GM23338 (cell line): ENCODE results near the gene NKX3-2. TPM values are rescaled to one million over a fixed set of nuclear protein-coding genes. Genes with fewer than 3 reads are reported as not detected.

Experiments used
- ATAC-seq: fragments of 200-7000 bp; cut with Tn5 transposase; 3 replicates; pipeline ENCODE4 v1.9.1; 2020
- DNase-seq: peaks from one replicate; pipeline ENCODE4 v3.0.0-alpha.2; 2015; ENCODE audit warnings: low spot score
- H2AFZ ChIP-seq: fragments of 200-600 bp; sonication (generic); 2 replicates; pipeline ENCODE4 v1.8.0; 2016; ENCODE audit warnings: antibody characterized with exemption, mild to moderate bottlenecking, moderate library complexity
- H3F3A ChIP-seq: fragments of 200-600 bp; sonication (generic); replicated peaks from 2 replicates; pipeline ENCODE4 v1.8.0; 2017; ENCODE audit warnings: antibody characterized with exemption, mixed run types, low read depth
- H3K27ac ChIP-seq: fragments of 200-600 bp; sonication (generic); 2 replicates; pipeline ENCODE4 v1.6.1; 2016; ENCODE audit warnings: low read depth
- H3K27me3 ChIP-seq: fragments of 200-600 bp; sonication (generic); 2 replicates; pipeline ENCODE4 v1.8.0; 2016; ENCODE audit warnings: mild to moderate bottlenecking, mixed run types, moderate library complexity; ENCODE audit not compliant: insufficient read depth
- H3K36me3 ChIP-seq: fragments of 200-600 bp; sonication (generic); 2 replicates; pipeline ENCODE4 v1.8.0; 2016; ENCODE audit warnings: mild to moderate bottlenecking; ENCODE audit not compliant: insufficient read depth
- H3K4me1 ChIP-seq: fragments of 200-600 bp; sonication (generic); 2 replicates; pipeline ENCODE4 v1.8.0; 2016; ENCODE audit warnings: mild to moderate bottlenecking, moderate library complexity; ENCODE audit not compliant: insufficient read depth
- H3K4me2 ChIP-seq: fragments of 200-600 bp; sonication (generic); 2 replicates; pipeline ENCODE4 v1.7.1; 2017; ENCODE audit warnings: mixed run types
- H3K4me3 ChIP-seq: fragments of 200-600 bp; sonication (generic); 2 replicates; pipeline ENCODE4 v1.6.1; 2016; ENCODE audit warnings: mixed run types
- H3K79me2 ChIP-seq: fragments of 200-600 bp; sonication (generic); replicated peaks from 2 replicates; pipeline ENCODE4 v1.8.0; 2017; ENCODE audit warnings: mild to moderate bottlenecking; ENCODE audit not compliant: insufficient read depth
- H3K9me2 ChIP-seq: fragments of 200-600 bp; sonication (generic); 2 replicates; pipeline ENCODE4 v1.8.0; 2017; ENCODE audit not compliant: insufficient read depth
- H4K20me1 ChIP-seq: fragments of 200-600 bp; sonication (generic); replicated peaks from 2 replicates; pipeline ENCODE4 v1.8.0; 2017; ENCODE audit warnings: mild to moderate bottlenecking; ENCODE audit not compliant: insufficient read depth
- H3K27ac Mint-ChIP-seq: 2 replicates; pipeline ENCODE4 v1.8.0; 2020; ENCODE audit warnings: inconsistent platforms, mild to moderate bottlenecking, moderate library complexity, mixed read lengths
- H3K27me3 Mint-ChIP-seq: 3 replicates; pipeline ENCODE4 v1.8.0; 2022; ENCODE audit warnings: low read depth, mild to moderate bottlenecking, moderate library complexity, mixed read lengths, inconsistent platforms; ENCODE audit not compliant: insufficient read depth, poor library complexity
- H3K36me3 Mint-ChIP-seq: 3 replicates; pipeline ENCODE4 v1.8.0; 2021; ENCODE audit warnings: low read depth, mild to moderate bottlenecking, inconsistent platforms, moderate library complexity, mixed read lengths
- H3K4me1 Mint-ChIP-seq: 3 replicates; pipeline ENCODE4 v1.8.0; 2020; ENCODE audit warnings: mild to moderate bottlenecking, inconsistent platforms, mixed read lengths
- H3K4me3 Mint-ChIP-seq: 3 replicates; pipeline ENCODE4 v1.8.0; 2021; ENCODE audit warnings: moderate library complexity, mild to moderate bottlenecking, inconsistent platforms, mixed read lengths
- H3K9me3 Mint-ChIP-seq: 3 replicates; pipeline ENCODE4 v1.8.0; 2020; ENCODE audit warnings: moderate library complexity, mild to moderate bottlenecking, inconsistent platforms, mixed read lengths
- CREB1 ChIP-seq: fragments of 250-450 bp; sonication (Bioruptor Pico); IDR thresholded peaks from 2 replicates; pipeline ENCODE4 v1.5.0; 2020; ENCODE audit warnings: low read depth, mild to moderate bottlenecking, moderate library complexity
- EZH2 ChIP-seq: fragments of 200-600 bp; sonication (generic); IDR thresholded peaks from one replicate; pipeline ENCODE4 v1.8.0; 2017; ENCODE audit warnings: antibody characterized with exemption, mild to moderate bottlenecking, low read depth; ENCODE audit not compliant: unreplicated experiment
- EZH2phosphoT487 ChIP-seq: fragments of 200-600 bp; sonication (generic); IDR thresholded peaks from one replicate; pipeline ENCODE4 v1.8.1; 2018; ENCODE audit warnings: antibody characterized with exemption; ENCODE audit not compliant: unreplicated experiment
- JUNB ChIP-seq: IDR thresholded peaks from one replicate; pipeline ENCODE4 v1.6.1; 2016; ENCODE audit warnings: antibody characterized with exemption; ENCODE audit not compliant: unreplicated experiment
- POLR2AphosphoS5 ChIP-seq: IDR thresholded peaks from 2 replicates; pipeline ENCODE4 v1.6.1; 2016; ENCODE audit warnings: antibody characterized with exemption, low read depth
- REST ChIP-seq: IDR thresholded peaks from one replicate; pipeline ENCODE4 v1.6.1; 2018; ENCODE audit warnings: antibody characterized with exemption; ENCODE audit not compliant: unreplicated experiment
- STAT1 ChIP-seq: IDR thresholded peaks from one replicate; pipeline ENCODE4 v1.6.1; 2016; ENCODE audit warnings: antibody characterized with exemption; ENCODE audit not compliant: unreplicated experiment
- ZNF114 ChIP-seq: fragments of 250-450 bp; sonication (Bioruptor Pico); IDR thresholded peaks from 2 replicates; pipeline ENCODE4 v1.5.0; 2020; ENCODE audit warnings: mild to moderate bottlenecking, moderate library complexity
- ZNF331 ChIP-seq: fragments of 250-450 bp; sonication (Bioruptor Pico); IDR thresholded peaks from 2 replicates; pipeline ENCODE4 v1.5.0; 2020; ENCODE audit warnings: low read depth, mild to moderate bottlenecking, moderate library complexity
- polyA plus RNA-seq: library from polyadenylated mRNA; unstranded; fragments of >200 nt; fragmentation: Nextera tagmentation; extraction: Ambion mirVana; gene quantifications from 2 replicates; pipeline ENCODE4 v1.2.1, GENCODE V29; 2016
- total RNA-seq: library from RNA; depleted of rRNA; stranded (reverse); fragments of >200 nt; shearing (Covaris generic); gene quantifications from 2 replicates; pipeline ENCODE4 v1.2.3, GENCODE V29; 2014
- TF ChIP-seq, protein P1 (sequence below), 2 experiments: fragments of 200-600 bp in 1 of 2; sonication (generic) in 1 of 2; conservative IDR thresholded peaks; 2 replicates each; pipeline versions ENCODE4 v1.5.1 to v1.6.1; 2016 to 2017; ENCODE audit warnings: antibody characterized with exemption in 2 of 2, low read depth in 2 of 2, mild to moderate bottlenecking in 2 of 2, moderate library complexity in 1 of 2

NKX3-2 gene
- total and polyA plus RNA-seq, 2 experiments from 2014 or later, result 0.14 TPM; not detected in 1

DNA sequence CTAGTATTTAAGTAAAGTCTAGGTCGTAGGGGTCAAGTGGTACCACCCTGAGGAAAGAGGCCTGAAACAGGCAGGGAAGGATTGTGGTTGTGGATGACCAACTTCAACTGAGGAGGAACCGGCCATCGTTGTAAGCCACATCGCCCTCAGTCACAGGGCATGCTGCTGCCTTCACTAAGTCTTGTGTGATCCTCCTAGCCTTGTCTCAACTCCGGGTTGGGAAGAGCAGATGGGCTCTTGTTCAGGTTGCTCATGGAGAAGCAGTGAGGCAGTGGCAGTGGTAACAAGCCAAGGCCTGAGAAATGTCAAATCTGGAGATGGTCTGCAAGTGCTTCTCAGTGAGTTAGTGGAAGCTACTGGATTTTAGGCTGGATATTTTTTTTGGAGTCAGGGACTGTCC lies 22.8 kb upstream of the NKX3-2 start:
- H3K9me3 Mint-ChIP-seq, result no peaks in the 10 kb centered on the region

More for the DNA sequence above, 22.8 kb upstream of the NKX3-2 start:
- Mint-ChIP-seq H3K4me1 (no peaks in the 10 kb centered on the region), H3K36me3 (peaks cover 23% of the 10 kb centered on the region), H3K4me3 (no peak overlapping the region), H3K27ac (no peak overlapping the region), H3K27me3 (no peaks in the 10 kb centered on the region)
- H3K36me3 ChIP-seq, result 0 out of 2 replicates have a peak, but pooled peaks cover 14% of the 10 kb centered on the region
- no peaks in the 10 kb centered on the region for H3F3A ChIP-seq
- TF ChIP-seq EZH2phosphoT487 (no peak), ZNF114 (CRISPR knock-in tag) (no peak), EZH2 (no peak), STAT1 (no peak), JUNB (no peak), ZNF331 (no peak), POLR2AphosphoS5 (no peak), REST (no peak), CREB1 (CRISPR knock-in tag) (no peak)
- TF ChIP-seq, protein P1, sequence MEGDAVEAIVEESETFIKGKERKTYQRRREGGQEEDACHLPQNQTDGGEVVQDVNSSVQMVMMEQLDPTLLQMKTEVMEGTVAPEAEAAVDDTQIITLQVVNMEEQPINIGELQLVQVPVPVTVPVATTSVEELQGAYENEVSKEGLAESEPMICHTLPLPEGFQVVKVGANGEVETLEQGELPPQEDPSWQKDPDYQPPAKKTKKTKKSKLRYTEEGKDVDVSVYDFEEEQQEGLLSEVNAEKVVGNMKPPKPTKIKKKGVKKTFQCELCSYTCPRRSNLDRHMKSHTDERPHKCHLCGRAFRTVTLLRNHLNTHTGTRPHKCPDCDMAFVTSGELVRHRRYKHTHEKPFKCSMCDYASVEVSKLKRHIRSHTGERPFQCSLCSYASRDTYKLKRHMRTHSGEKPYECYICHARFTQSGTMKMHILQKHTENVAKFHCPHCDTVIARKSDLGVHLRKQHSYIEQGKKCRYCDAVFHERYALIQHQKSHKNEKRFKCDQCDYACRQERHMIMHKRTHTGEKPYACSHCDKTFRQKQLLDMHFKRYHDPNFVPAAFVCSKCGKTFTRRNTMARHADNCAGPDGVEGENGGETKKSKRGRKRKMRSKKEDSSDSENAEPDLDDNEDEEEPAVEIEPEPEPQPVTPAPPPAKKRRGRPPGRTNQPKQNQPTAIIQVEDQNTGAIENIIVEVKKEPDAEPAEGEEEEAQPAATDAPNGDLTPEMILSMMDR (conservative IDR thresholded peaks at IDR 0.05; ENCODE audit: low read depth in 2 of 2), result no peak
- H3K27ac ChIP-seq, result no peak overlapping the region
- H3K4me2 ChIP-seq, result no peak overlapping the region
- no peaks in the 10 kb centered on the region for H3K79me2 ChIP-seq
- no peaks in the 10 kb centered on the region for H3K9me2 ChIP-seq
- H2AFZ ChIP-seq, result no peak overlapping the region
- no peak for DNase-seq
- no peak for ATAC-seq
- no peak overlapping the region for H3K4me3 ChIP-seq
- no peaks in the 10 kb centered on the region for H3K27me3 ChIP-seq
- 0 out of 2 replicates have a peak, but pooled peaks cover 2% of the 10 kb centered on the region for H4K20me1 ChIP-seq
- no peaks in the 10 kb centered on the region for H3K4me1 ChIP-seq
